H9 (cell line): ENCODE measurements around the gene TRIO. TPM values are rescaled to one million over a fixed set of nuclear protein-coding genes. Genes with fewer than 3 reads are reported as not detected.

Experiments used
- DNase-seq: peaks from one replicate; pipeline ENCODE4 v3.0.0-alpha.2; 2017
- H2AFZ ChIP-seq: one replicate; pipeline ENCODE4 v1.6.1; 2013; ENCODE audit warnings: mild to moderate bottlenecking, low read length, control low read depth, moderate library complexity
- H2AK5ac ChIP-seq: 2 replicates; pipeline ENCODE4 v1.6.1; 2013; ENCODE audit warnings: low read length, control low read depth, mixed read lengths; ENCODE audit not compliant: insufficient read length
- H2BK120ac ChIP-seq: one replicate; pipeline ENCODE4 v1.6.1; 2013; ENCODE audit warnings: low read depth, mild to moderate bottlenecking, low read length, control low read depth, inconsistent platforms; ENCODE audit not compliant: poor library complexity, severe bottlenecking
- H2BK12ac ChIP-seq: 2 replicates; pipeline ENCODE4 v1.6.1; 2013; ENCODE audit warnings: low read length, control low read depth, mixed read lengths, low read depth; ENCODE audit not compliant: insufficient read length
- H2BK15ac ChIP-seq: 2 replicates; pipeline ENCODE4 v1.6.1; 2013; ENCODE audit warnings: low read depth, low read length, control low read depth
- H2BK20ac ChIP-seq: one replicate; pipeline ENCODE4 v1.6.1; 2013; ENCODE audit warnings: low read depth, mild to moderate bottlenecking, low read length, control low read depth, inconsistent platforms; ENCODE audit not compliant: poor library complexity, severe bottlenecking
- H2BK5ac ChIP-seq: 2 replicates; pipeline ENCODE4 v1.6.1; 2013; ENCODE audit warnings: low read length, control low read depth, mixed read lengths; ENCODE audit not compliant: insufficient read length
- H3K14ac ChIP-seq: 2 replicates; pipeline ENCODE4 v1.6.1; 2013; ENCODE audit warnings: low read length, control low read depth; ENCODE audit not compliant: insufficient read depth
- H3K18ac ChIP-seq: 2 replicates; pipeline ENCODE4 v1.6.1; 2013; ENCODE audit warnings: low read depth, mild to moderate bottlenecking, mixed read lengths, low read length, control low read depth; ENCODE audit not compliant: insufficient read length
- H3K23ac ChIP-seq: 2 replicates; pipeline ENCODE4 v1.6.1; 2013; ENCODE audit warnings: low read length, control low read depth, mixed read lengths, low read depth; ENCODE audit not compliant: insufficient read length
- H3K23me2 ChIP-seq: 2 replicates; pipeline ENCODE4 v1.6.1; 2013; ENCODE audit warnings: low read depth, mild to moderate bottlenecking, mixed read lengths, low read length, control low read depth; ENCODE audit not compliant: insufficient read length, poor library complexity, severe bottlenecking
- H3K27ac ChIP-seq: 2 replicates; pipeline ENCODE4 v1.5.1; 2013; ENCODE audit warnings: low read length, control low read depth, mixed read lengths, low read depth; ENCODE audit not compliant: insufficient read length
- H3K27me3 ChIP-seq: 2 replicates; pipeline ENCODE4 v1.6.1; 2013; ENCODE audit warnings: low read length, control low read depth, inconsistent platforms; ENCODE audit not compliant: insufficient read depth
- H3K4ac ChIP-seq: 2 replicates; pipeline ENCODE4 v1.6.1; 2013; ENCODE audit warnings: low read depth, mild to moderate bottlenecking, control low read depth, inconsistent platforms, low read length, moderate library complexity
- H3K4me1 ChIP-seq: 2 replicates; pipeline ENCODE4 v1.6.1; 2013; ENCODE audit warnings: low read length, control low read depth, inconsistent platforms; ENCODE audit not compliant: insufficient read depth
- H3K4me2 ChIP-seq: 2 replicates; pipeline ENCODE4 v1.6.1; 2013; ENCODE audit warnings: low read length, control low read depth, mixed read lengths; ENCODE audit not compliant: insufficient read length, insufficient read depth
- H3K56ac ChIP-seq: 2 replicates; pipeline ENCODE4 v1.6.1; 2013; ENCODE audit warnings: low read depth, mild to moderate bottlenecking, mixed read lengths, low read length, control low read depth; ENCODE audit not compliant: insufficient read length
- H3K79me1 ChIP-seq: 2 replicates; pipeline ENCODE4 v1.6.1; 2013; ENCODE audit warnings: low read depth, mild to moderate bottlenecking, moderate library complexity, low read length, control low read depth, inconsistent platforms; ENCODE audit not compliant: insufficient read depth, poor library complexity, severe bottlenecking
- H3K79me2 ChIP-seq: 2 replicates; pipeline ENCODE4 v1.6.1; 2013; ENCODE audit warnings: low read length, control low read depth, inconsistent platforms; ENCODE audit not compliant: insufficient read depth
- H3K9ac ChIP-seq: 2 replicates; pipeline ENCODE4 v1.6.1; 2013; ENCODE audit warnings: low read length, control low read depth, mixed read lengths; ENCODE audit not compliant: insufficient read length; ENCODE audit errors: extremely low read depth
- H3K9me3 ChIP-seq: one replicate; pipeline ENCODE4 v1.6.1; 2013; ENCODE audit warnings: low read depth, low read length, inconsistent platforms; ENCODE audit not compliant: control insufficient read depth
- H3T11ph ChIP-seq: one replicate; pipeline ENCODE4 v1.6.1; 2013; ENCODE audit warnings: mild to moderate bottlenecking, low read length, control low read depth, inconsistent platforms
- H4K20me1 ChIP-seq: one replicate; pipeline ENCODE4 v1.6.1; 2013; ENCODE audit not compliant: control insufficient read depth, insufficient read length, insufficient read depth
- H4K5ac ChIP-seq: 2 replicates; pipeline ENCODE4 v1.6.1; 2013; ENCODE audit warnings: low read depth, mild to moderate bottlenecking, mixed read lengths, low read length, control low read depth; ENCODE audit not compliant: insufficient read length
- H4K8ac ChIP-seq: replicated peaks from 2 replicates; pipeline ENCODE4 v1.6.1; 2013; ENCODE audit warnings: low read length, control low read depth, mixed read lengths, low read depth; ENCODE audit not compliant: insufficient read length
- H4K91ac ChIP-seq: 2 replicates; pipeline ENCODE4 v1.6.1; 2013; ENCODE audit warnings: low read depth, mild to moderate bottlenecking, moderate library complexity, mixed read lengths, low read length, control low read depth; ENCODE audit not compliant: insufficient read length
- H3K27ac Mint-ChIP-seq, 3 experiments: 2 replicates in 2 of 3; 3 replicates in 1 of 3; pipeline ENCODE4 v1.8.0; 2020 to 2021; ENCODE audit warnings: mixed read lengths in 3 of 3, mild to moderate bottlenecking in 1 of 3, moderate library complexity in 1 of 3
- H3K27me3 Mint-ChIP-seq: 2 replicates; pipeline ENCODE4 v1.8.0; 2021; ENCODE audit warnings: low read depth, mild to moderate bottlenecking, moderate library complexity, mixed read lengths
- H3K36me3 Mint-ChIP-seq, 3 experiments: 2 replicates in 2 of 3; 3 replicates in 1 of 3; pipeline ENCODE4 v1.8.0; 2020 to 2021; ENCODE audit warnings: low read depth in 3 of 3, mixed read lengths in 3 of 3; ENCODE audit not compliant: insufficient read depth in 1 of 3
- H3K4me1 Mint-ChIP-seq, 2 experiments: 2 replicates each; pipeline ENCODE4 v1.8.0; 2020; ENCODE audit warnings: mixed read lengths in 2 of 2
- H3K4me3 Mint-ChIP-seq, 2 experiments: 2 replicates in 1 of 2; 3 replicates in 1 of 2; pipeline ENCODE4 v1.8.0; 2020 to 2021; ENCODE audit warnings: mild to moderate bottlenecking in 2 of 2, mixed read lengths in 2 of 2, moderate library complexity in 1 of 2
- H3K9me3 Mint-ChIP-seq, 2 experiments: 2 replicates in 1 of 2; 3 replicates in 1 of 2; pipeline ENCODE4 v1.8.0; 2020; ENCODE audit warnings: mild to moderate bottlenecking in 2 of 2, mixed read lengths in 2 of 2, moderate library complexity in 1 of 2
- CTCF ChIP-seq: fragments of 200-600 bp; sonication (generic); conservative IDR thresholded peaks from 3 replicates; pipeline ENCODE4 v1.8.0; 2021; ENCODE audit warnings: antibody characterized with exemption, mild to moderate bottlenecking
- WGBS: extraction: QIAGEN DNeasy Blood & Tissue Kit; methylation state at CpG from one replicate; pipeline ENCODE4 v1.1.7; 2013; ENCODE audit warnings: missing lambda C conversion rate, low lambda C conversion rate, mixed read lengths; ENCODE audit not compliant: insufficient read length; ENCODE audit errors: extremely low coverage; 5-methylcytosine and 5-hydroxymethylcytosine counted together
- total RNA-seq: library from RNA; stranded (reverse); gene quantifications from 2 replicates; pipeline ENCODE4 v1.2.1, GENCODE V29; 2021

TRIO gene
- total RNA-seq, 1 experiment from 2014 or later, result 87.8 TPM

GRCh38 chr5:14183187-14183939, 40.2 kb downstream of the TRIO start:
- Histone ChIP-seq H3K9me3 (no peaks in the 10 kb centered on the region), H2AK5ac (no peak overlapping the region), H3T11ph (no peak overlapping the region), H3K23me2 (no peaks in the 10 kb centered on the region), H2BK120ac (no peak overlapping the region), H3K79me1 (peaks cover 17% of the 10 kb centered on the region), H3K14ac (no peak overlapping the region), H2BK5ac (no peak overlapping the region), H3K56ac (no peak overlapping the region), H4K91ac (no peak overlapping the region), H2BK20ac (no peak overlapping the region), H4K8ac (no peak overlapping the region), H4K20me1 (no peaks in the 10 kb centered on the region), H4K5ac (no peak overlapping the region), H3K4me1 (peaks cover 16% of the 10 kb centered on the region), H3K18ac (no peak overlapping the region), H2BK12ac (no peak overlapping the region), H3K4ac (no peak overlapping the region), H3K23ac (no peak overlapping the region), H3K27ac (no peak overlapping the region), H3K79me2 (peaks cover 30% of the 10 kb centered on the region; the same call in 1 of the 2 replicates), H3K27me3 (no peaks in the 10 kb centered on the region), H2BK15ac (no peak overlapping the region), H3K4me2 (no peak overlapping the region), H3K9ac (no peak overlapping the region), H2AFZ (no peak overlapping the region)
- Mint-ChIP-seq H3K9me3 (no peaks in the 10 kb centered on the region), H3K4me1 (peaks cover 80 to 83% of the 10 kb centered on the region in 2 experiments), H3K27me3 (peaks cover 5% of the 10 kb centered on the region), H3K27ac (no peak overlapping the region), H3K4me3 (no peak overlapping the region), H3K36me3 (no peaks in the 10 kb centered on the region)
- no peak for DNase-seq
- no peak for TF ChIP-seq CTCF
- WGBS, result no CpG with 5 or more reads among the region's 8 CpGs
